Measurements from ENCODE around the gene TNRC18.

- TF ChIP-seq TAF1 (IDR thresholded peaks at IDR 0.05; ENCODE audit: low read depth), result no peak
- TF ChIP-seq RAD21 (IDR thresholded peaks at IDR 0.05; ENCODE audit: low read depth), result no peak
- TF ChIP-seq EGR1 (IDR thresholded peaks at IDR 0.05), result no peak
- no peak for TF ChIP-seq MAX (IDR thresholded peaks at IDR 0.05)
- TF ChIP-seq EP300 (IDR thresholded peaks at IDR 0.05; ENCODE audit: borderline replicate concordance), result no peak
- no peak for TF ChIP-seq NFIC (IDR thresholded peaks at IDR 0.05)
- no peak for TF ChIP-seq TEAD4 (IDR thresholded peaks at IDR 0.05)
- TF ChIP-seq CREB1 (IDR thresholded peaks at IDR 0.05; ENCODE audit: low read depth), result no peak
- TF ChIP-seq USF1 (IDR thresholded peaks at IDR 0.05), result no peak
Observed at GRCh38 chr7:5274441-5274840, 149.2 kb downstream of the TNRC18 start.

All from Ishikawa (cell line).